GM21526 (cell line): Measurements from ENCODE around the gene DNAJB1.
"Not testable (repeated sequence)": the region's sequence is repeated elsewhere in the genome, so short reads cannot be mapped to it uniquely, and the experiment has no call there.

Experiments used
- ATAC-seq: cut with Tn5 transposase; IDR thresholded peaks from one replicate; pipeline ENCODE4 v1.9.1; 2021; ENCODE audit warnings: moderate library complexity; ENCODE audit not compliant: unreplicated experiment, low FRiP score

Gene DNAJB1

DNA sequence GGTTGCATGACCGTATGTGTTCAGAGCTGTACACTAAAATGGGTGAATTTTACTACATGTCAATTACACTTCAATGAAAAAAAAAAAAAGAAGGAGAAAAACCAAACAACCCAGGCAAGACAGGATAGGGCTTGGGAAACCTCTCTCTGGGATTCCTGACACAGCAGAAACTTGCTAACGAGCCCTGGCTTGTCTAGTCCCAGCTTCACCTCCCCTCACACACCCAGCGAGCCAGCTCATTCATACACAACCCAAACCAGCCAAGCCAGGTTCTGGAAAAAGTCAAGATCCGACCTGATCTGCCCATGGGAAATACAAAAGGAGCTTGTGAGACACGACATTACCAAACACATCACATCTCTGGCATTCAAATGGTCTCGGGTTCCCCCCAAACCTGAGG lies 7.5 kb upstream of the DNAJB1 start:
- ATAC-seq, result no peak

DNA sequence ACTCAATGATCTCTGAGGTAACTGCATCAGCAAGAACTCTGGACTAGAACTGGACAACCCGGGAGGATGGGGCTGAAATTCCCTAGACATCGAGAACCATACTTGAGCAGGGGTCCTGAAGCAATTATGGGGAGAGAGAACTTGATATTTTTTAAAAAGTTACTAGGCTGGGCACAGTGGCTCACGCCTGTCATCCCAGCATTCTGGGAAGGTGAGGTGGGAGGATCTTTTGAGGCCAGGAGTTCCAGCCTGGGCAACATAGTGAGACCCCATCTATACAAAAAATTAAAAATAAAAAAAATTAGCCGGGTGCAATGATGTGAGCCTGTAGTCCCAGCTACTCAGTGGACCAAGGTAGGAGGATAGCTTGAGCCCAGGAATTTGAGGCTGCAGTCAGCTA lies 2.3 kb upstream of the DNAJB1 start:
- ATAC-seq, result no peak

- no peak for ATAC-seq
Measured at GRCh38 chr19:14519860-14520407, 1.7 kb upstream of the DNAJB1 start.

DNA sequence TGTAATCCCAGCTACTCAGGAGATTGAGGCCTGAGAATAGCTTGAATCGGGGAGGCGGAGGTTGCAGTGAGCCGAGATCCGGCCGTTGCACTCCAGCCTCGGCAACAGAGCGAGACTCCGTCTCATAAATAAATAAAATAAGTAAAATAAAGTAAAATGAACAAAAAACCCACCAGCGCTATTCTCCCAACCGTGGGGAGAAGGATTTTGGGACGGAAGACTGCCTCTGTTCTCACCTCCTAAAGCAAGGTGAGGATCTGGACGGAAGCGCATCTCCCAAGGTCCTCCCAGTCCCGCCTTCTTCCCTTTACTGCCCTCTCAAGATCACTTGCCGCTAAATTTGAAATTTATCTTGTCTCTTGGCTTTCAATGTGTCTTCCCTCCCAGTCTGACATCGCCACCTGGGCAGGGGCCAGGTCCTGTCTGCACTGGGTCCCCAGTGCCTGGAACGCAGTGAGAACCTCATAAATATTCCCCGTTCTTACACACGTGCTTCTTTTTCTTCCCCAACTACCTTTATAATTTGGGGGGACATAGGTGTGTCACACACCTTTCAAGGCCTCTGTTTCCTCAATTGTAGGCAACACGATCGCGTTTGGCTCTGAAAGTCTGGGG lies 1.2 kb upstream of the DNAJB1 start:
- no peak for ATAC-seq

GRCh38 chr19:14517446-14517839 lies 754 bp downstream of the DNAJB1 start:
- no peak for ATAC-seq

- ATAC-seq, result no peak
Measured at GRCh38 chr19:14516746-14517438, 1.3 kb downstream of the DNAJB1 start.

DNA sequence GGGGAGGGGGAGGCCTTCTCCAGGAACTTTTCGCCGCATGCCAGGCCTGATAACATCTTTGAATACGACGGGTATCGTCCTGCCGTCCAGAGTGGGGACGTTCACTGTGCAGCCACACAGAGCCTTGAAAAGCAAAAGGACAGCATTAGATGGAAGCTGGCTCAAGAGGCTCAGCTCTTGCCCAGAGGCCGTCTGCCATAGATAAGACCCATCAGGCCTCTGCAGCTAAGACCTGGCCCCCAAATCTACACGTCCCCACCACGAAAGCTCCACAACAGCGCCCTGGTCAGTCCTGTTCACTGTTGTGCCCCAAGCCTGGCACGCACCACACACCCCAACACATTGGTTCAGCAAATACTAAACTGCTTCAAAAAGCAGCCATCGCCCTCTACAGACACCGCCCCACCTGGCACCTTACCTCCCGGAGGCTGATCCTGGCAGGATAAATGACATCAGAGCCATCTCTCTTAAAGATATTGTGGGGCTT lies 2.1 kb downstream of the DNAJB1 start:
- no peak for ATAC-seq

GRCh38 chr19:14515501-14516047 lies 2.6 kb downstream of the DNAJB1 start:
- ATAC-seq, result no peak

DNA sequence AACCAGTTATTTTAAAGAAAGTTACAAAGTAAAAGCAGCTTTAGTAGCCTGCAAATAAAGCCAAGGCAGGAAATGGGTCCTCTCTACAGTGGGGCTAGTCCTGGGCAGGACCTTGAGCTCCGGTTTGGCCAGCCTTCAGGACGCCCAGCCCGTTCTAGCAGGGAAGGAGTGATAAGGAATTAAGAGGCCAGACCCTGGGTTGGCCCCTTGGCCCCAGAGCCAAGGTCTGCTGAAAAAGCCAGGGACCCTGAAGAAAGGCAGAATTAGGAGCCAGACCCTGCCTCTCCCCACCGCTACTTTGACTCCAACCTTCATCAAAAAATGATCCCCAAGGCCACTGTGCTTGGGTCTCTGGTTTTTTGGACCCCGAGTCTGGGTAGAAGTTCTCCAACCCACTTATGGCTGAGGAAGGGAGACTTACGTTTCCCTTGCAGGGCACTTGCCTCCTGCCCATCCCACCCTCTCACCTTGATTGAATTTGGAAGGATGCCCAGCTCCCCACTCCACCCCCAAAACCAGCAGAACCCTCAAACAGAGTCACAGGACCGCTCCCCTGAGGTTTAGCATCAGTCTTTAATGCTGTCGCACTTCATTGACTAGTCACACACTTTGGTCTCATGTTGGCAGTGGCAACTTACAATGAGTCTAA lies 3.9 kb downstream of the DNAJB1 start:
- no peak for ATAC-seq

DNA sequence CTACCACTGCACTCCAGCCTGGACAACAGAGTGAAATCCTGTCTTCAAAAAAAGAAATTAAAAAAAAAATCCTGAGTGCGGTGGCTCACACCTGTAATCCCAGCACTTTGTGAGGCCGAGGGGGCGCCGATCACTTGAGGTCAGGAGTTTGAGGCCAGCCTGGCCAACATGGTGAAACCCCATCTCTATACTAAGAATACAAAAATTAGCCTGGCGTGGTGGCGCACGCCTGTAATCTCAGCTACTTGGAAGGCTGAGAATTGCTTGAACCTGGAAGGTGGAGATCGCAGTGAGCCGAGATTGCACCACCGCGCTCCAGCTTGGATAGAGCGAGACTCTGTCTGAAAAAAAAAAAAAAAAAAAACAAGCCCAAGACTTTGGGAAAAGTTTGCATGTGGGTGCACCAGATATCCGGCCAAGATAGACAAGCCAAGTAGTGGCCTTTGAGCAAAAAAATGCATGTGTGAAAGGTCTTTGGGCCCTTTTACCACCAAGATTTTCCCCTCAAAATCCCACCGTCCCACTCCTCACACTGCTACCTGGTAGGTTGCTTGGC lies 5.7 kb downstream of the DNAJB1 start:
- no peak for ATAC-seq

DNA sequence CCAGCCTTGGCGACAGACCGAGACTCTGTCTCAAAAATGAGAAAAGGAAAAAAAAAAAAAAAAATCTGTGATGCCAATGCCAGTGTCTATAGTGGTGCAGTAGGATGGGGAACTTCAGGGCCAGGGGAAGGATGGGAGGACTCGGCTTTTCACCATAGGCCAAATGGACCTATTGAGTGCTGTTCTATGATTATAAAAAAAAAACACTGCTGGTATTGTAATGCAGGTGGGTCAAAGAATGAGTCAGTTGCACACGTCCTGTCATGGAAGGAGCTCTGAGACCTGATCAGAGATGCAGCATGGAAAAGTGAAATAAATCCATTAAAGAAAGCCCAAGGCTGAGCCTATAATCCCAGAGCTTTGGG lies 7.0 kb downstream of the DNAJB1 start:
- ATAC-seq, result no peak

DNA sequence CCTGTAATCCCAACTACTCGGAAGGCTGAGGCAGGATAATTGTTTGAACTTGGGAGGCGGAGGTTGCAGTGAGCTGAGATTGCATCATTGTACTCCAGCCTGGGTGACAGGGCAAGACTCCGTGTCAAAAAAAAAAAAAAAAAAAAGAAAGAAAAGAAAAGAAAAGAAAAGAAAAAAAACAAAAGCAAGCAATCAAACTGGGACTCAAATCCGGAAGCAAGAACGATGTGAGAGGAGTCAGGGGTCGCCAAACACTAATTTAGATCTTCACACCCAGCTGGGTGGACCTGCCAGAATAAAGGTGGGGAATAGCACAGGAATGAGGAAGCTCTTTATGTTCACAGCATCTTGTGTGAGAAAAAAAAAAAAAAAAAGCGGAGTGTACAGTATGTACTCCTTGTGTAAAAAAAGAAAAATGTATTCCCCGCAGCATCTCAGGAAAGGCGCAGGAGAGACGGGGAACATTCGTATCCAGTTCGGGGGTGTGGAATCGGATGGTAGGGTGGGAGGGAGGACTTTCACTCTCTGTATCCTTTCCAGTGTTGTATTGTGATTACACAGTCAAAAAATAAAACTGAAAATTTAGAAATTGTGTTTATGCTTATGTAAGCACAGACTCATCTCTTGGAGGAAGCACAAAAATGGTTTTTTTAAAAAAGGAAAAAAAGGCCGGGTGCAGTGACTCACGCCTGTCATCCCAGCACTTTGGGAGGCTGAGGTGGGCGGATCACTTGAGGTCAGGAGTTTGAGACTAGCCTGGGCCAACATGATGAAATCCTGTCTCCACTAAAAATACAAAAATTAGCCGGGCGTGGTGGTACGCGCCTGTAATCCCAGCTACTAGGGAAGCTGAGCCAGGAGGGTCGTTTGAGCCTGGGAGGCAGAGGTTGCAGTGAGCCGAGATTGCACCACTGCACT lies 7.6 kb downstream of the DNAJB1 start:
- no peak for ATAC-seq

DNA sequence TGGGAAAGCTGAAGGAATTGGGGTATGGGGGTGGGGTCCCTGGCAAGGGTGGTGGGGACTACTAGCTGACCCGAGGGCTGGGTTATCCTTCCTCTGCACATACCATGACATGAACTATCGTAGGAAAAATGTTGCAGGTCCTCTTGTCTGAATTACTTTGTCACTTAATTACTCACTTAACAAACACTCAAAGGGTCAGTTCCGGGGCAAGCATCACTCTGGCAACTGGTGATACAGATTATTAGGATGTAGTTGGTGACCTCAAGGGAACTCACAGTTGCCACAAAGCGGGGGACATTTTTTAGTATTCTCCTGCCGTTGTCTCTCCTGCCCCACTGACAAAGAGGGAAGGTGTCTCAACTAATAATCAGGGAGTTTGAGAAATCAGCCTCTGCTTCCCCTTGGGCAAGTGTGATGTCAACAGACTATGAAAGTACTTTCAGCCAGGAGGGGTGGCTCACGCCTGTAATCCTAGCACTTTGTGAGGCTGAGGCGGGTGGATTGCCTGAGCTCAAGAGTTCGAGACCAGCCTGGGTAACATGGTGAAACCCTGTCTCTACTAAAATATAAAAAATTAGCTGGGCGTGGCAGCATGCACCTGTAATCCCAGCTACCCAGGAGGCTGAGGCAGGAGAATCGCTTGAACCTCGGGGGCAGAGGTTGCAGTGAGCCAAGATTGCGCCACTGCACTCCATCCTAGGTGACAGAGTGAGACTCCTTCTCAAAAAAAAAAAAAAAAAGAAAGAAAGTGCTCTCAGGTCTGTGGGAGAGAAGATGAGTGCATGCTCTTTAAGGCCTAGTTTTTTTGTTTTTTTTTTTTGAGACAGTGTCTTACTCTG lies 10.3 kb downstream of the DNAJB1 start:
- ATAC-seq, result no peak

DNA sequence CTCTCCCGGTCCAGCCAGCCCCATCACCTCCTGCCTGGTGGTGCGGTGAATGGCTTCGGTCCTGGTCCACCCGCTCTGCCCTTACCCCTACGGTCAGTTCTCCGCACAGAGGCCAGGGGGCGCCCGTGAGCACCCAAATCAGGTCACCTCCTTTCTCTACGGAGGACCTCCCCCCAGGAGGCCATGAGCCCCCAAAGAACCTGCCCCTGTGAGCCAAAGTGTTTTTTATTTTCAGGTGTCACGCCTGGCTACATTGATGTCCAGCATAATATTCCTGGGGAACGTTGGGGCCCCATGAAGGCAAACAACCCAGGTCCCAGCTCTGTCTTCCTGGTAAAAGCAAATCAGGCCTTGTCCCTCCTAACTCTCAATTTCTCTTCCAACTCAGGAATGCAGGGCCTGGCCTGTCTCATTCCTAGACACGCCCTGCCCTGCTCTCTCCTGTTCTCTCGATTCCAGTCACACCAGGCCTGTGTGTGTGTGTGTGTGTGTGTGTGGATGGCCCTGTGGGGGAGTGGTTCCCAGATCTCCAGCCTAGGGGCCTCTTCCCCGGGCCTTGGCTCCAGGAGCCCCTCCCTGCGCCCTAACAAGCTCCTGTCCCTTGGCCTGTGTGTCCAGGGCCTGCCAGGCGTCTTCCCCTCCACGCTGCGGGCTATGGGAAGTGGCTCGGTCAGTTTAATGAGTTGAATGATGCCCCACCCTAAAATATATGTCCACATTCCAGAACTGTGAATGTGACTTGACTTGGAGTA lies 12.5 kb downstream of the DNAJB1 start:
- no peak for ATAC-seq

DNA sequence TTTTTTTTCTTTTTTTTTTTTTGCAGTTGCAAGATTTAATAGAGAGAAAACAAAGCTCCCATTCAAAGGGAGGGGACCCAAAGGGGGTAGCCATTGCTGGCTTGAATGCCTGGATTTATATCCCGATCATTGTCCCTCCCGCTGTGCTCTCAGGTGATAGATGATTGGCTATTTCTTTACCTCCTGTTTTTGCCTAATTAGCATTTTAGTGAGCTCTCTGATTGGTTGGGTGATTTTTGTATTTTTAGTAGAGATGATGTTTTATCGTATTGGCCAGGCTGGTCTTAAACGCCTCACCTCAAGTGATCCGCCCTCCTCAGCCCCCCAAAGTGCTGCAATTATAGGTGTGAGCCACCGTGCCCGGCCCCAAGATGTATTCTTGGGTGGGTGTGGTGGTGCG lies 13.6 kb downstream of the DNAJB1 start:
- not testable (repeated sequence) for ATAC-seq

- ATAC-seq, result no peak
Measured at GRCh38 chr19:14503285-14503684, 14.9 kb downstream of the DNAJB1 start.

GRCh38 chr19:14502334-14503092 lies 15.7 kb downstream of the DNAJB1 start:
- ATAC-seq, result no peak
